Astrocyte of the hippocampus (primary cell): Measurements from ENCODE around the gene ZBBX.

Experiments
- DNase-seq: peaks from one replicate; pipeline ENCODE4 v3.0.0; 2011; ENCODE audit warnings: low read depth, low spot score

Gene ZBBX

GRCh38 chr3:167305340-167305890, 74.7 kb downstream of the ZBBX start:
- DNase-seq: no peak

GRCh38 chr3:167304077-167304476, 76.0 kb downstream of the ZBBX start:
- DNase-seq: no peak

- DNase-seq: no peak
Observed at GRCh38 chr3:167302678-167303077, 77.4 kb downstream of the ZBBX start.

- DNase-seq: no peak
Observed at GRCh38 chr3:167300207-167300606, 79.9 kb downstream of the ZBBX start.

GRCh38 chr3:167289435-167289834, 90.7 kb downstream of the ZBBX start:
- DNase-seq: no peak

- DNase-seq: no peak
Observed at GRCh38 chr3:167288737-167289136, 91.4 kb downstream of the ZBBX start.

- no peak for DNase-seq
Observed at GRCh38 chr3:167287308-167287707, 92.8 kb downstream of the ZBBX start.

GRCh38 chr3:167274141-167274874, 105.8 kb downstream of the ZBBX start:
- no peak for DNase-seq

GRCh38 chr3:167253037-167253436, 127.1 kb downstream of the ZBBX start:
- DNase-seq: no peak

GRCh38 chr3:167251678-167252077, 128.4 kb downstream of the ZBBX start:
- DNase-seq: no peak

- no peak for DNase-seq
Observed at GRCh38 chr3:167246252-167246651, 133.8 kb downstream of the ZBBX start.

- no peak for DNase-seq
Observed at GRCh38 chr3:167241048-167241845, 138.8 kb downstream of the ZBBX start.

GRCh38 chr3:167228135-167228534, 152.0 kb downstream of the ZBBX start:
- peak; percentile 75 for DNase-seq

GRCh38 chr3:167225821-167226220, 154.3 kb downstream of the ZBBX start:
- DNase-seq: no peak

- no peak for DNase-seq
Observed at GRCh38 chr3:167209011-167209410, 171.1 kb downstream of the ZBBX start.

GRCh38 chr3:167203062-167203461, 177.0 kb downstream of the ZBBX start:
- DNase-seq: no peak

- no peak for DNase-seq
Observed at GRCh38 chr3:167198949-167199600, 181.0 kb downstream of the ZBBX start.
